Measurements from ENCODE around the gene DOK5. TPM values are rescaled to one million over a fixed set of nuclear protein-coding genes. Genes with fewer than 3 reads are reported as not detected.

Gene DOK5
- 1 to 10 TPM in 1 of 2 donors, under 1 TPM in 1; 0.14 to 1.2 TPM for total RNA-seq

DNA sequence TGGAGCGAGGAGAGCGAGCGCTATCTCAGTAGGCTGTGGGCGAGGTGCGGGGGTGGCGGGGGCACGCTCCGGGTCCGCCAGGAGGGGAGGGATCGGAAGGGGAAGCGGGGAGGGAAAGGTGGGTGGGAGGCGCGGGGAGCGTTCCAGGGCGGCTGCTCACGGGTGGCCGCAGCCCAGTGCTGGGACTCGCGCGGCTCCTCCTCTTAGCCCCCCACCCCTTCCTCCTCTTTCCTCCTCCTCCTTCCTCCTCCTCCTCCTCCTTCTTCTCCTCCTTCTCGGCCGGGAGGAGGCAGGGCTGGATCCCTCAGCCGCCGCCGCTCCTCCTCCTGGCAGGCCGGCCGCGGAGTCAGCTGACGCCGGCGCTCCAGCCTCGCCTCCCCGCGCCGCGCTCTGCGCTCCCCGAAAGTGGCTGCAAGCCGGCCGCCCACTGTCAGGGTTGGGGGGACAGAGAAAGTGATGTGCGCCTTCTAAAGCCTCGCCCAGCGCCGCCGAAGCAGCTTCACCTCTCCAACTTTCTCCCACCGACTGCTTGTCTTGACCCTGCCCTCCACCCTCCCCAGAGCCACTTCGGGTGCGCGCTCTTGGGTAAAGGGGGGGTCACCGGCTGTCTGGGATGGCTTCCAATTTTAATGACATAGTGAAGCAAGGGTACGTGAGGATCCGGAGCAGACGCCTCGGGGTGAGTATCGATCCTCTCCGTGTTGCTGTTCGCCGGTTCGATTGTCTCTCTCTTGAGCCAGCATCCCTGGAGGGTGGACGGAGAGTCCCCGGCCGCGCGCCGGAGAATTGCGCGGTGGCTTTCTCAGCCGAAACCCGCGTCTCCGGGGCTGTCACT lies at the start of gene DOK5:
TSS of gene DOK5 (plus strand) at position 260 of the 835 bp plus-strand sequence. CDS start at position 614, 354 bp downstream.
- TF ChIP-seq POLR2AphosphoS5 (IDR thresholded peaks at IDR 0.05) (no peak), POLR2A (IDR thresholded peaks at IDR 0.05) (no peak)
- TF ChIP-seq, protein P1, sequence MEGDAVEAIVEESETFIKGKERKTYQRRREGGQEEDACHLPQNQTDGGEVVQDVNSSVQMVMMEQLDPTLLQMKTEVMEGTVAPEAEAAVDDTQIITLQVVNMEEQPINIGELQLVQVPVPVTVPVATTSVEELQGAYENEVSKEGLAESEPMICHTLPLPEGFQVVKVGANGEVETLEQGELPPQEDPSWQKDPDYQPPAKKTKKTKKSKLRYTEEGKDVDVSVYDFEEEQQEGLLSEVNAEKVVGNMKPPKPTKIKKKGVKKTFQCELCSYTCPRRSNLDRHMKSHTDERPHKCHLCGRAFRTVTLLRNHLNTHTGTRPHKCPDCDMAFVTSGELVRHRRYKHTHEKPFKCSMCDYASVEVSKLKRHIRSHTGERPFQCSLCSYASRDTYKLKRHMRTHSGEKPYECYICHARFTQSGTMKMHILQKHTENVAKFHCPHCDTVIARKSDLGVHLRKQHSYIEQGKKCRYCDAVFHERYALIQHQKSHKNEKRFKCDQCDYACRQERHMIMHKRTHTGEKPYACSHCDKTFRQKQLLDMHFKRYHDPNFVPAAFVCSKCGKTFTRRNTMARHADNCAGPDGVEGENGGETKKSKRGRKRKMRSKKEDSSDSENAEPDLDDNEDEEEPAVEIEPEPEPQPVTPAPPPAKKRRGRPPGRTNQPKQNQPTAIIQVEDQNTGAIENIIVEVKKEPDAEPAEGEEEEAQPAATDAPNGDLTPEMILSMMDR (IDR thresholded peaks at IDR 0.05), result no peak
- Histone ChIP-seq H3K27me3 (replicated peaks; ENCODE audit: insufficient read depth) (peaks cover 10% of the 10 kb centered on the region), H3K4me3 (peak within 1 kb of the TSS; percentile 20 to 32), H3K27ac (no peak within 1 kb of the TSS), H3K9me3 (no peaks in the 10 kb centered on the region), H3K4me1 (replicated peaks) (no peaks in the 10 kb centered on the region), H3K36me3 (no peaks in the 10 kb centered on the region)
- WGBS, result under 1% methylated on average over 71 of the region's 71 CpGs
- intact Hi-C loops (cut with DNase I), result no loop called here
- DNase-seq (ENCODE audit: low spot score), result no peak

DNA sequence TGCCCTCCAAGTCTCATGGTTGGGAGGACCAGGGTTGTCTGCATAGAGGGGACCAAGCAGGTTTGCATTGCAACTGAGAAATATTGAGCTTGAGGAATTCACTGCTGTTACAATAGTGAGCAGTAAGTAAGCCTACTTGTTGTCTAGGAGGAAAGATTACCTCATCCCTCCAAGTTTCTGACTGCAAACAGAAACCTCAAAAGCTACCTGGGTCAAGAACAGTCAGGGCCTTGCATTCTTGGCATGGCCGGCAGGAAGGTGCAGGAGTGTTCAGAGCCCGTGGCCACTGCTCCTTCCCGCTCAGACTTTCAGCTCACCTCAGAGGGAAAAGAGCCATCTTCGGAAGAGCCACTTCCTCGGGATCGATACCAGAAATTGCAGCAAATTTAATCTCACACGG lies 46.0 kb upstream of the DOK5 start:
- H3K9me3 ChIP-seq, result no peaks in the 10 kb centered on the region
- H3K27ac ChIP-seq, result no peak overlapping the region
- no peak overlapping the region for H3K4me3 ChIP-seq
- no peaks in the 10 kb centered on the region for H3K4me1 ChIP-seq (replicated peaks)
- H3K27me3 ChIP-seq (replicated peaks; ENCODE audit: insufficient read depth), result no peaks in the 10 kb centered on the region
- DNase-seq (ENCODE audit: low spot score), result no peak
- intact Hi-C loops (cut with DNase I), result no loop called here
- WGBS, result 82% methylated on average over 7 of the region's 7 CpGs
- TF ChIP-seq, protein P1 (IDR thresholded peaks at IDR 0.05), result no peak
- no peak for TF ChIP-seq POLR2A (IDR thresholded peaks at IDR 0.05)
- no peak for TF ChIP-seq POLR2AphosphoS5 (IDR thresholded peaks at IDR 0.05)
- no peaks in the 10 kb centered on the region for H3K36me3 ChIP-seq

DNA sequence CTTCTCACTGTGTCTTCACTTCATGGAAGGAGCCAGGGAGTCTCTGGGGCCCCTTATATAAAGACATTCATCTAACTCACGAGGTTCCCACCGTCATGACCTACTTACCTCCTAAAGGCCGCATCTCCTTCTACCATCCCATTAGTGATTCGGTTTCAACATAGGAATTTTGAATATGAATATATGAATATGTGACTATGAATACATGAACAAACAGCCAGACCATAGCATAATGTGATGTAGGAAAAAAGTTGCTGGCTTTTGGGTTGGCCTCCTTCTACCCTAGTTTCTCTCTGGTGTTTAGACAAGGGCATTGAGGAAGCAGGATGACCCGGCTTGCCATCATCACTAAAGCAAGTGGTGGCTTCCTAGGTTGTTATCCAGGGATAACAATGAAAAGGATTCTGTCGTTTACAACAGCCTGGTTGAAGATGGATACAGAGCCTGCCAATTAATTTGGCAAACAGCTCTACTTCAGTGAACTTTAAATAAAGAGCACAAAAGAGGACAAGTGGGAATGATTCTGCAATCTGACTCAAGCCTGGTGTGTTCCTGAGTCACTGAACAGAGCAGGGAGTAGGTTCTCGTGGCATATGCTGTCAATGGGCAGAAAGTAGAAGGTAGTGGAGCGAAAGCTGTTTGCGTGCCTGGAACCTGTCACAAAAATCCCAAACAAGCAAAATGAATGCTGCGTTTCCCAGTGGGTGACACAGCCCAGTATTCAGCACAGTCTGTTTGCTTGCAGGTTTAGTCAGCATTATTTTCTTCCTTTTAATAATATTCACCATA lies 44.0 kb upstream of the DOK5 start:
- TF ChIP-seq, protein P1 (IDR thresholded peaks at IDR 0.05), result no peak
- no peak for TF ChIP-seq POLR2A (IDR thresholded peaks at IDR 0.05)
- no peak for TF ChIP-seq POLR2AphosphoS5 (IDR thresholded peaks at IDR 0.05)
- Histone ChIP-seq H3K36me3 (no peaks in the 10 kb centered on the region), H3K9me3 (no peaks in the 10 kb centered on the region), H3K4me3 (no peak overlapping the region), H3K27me3 (replicated peaks; ENCODE audit: insufficient read depth) (no peaks in the 10 kb centered on the region), H3K4me1 (replicated peaks) (no peaks in the 10 kb centered on the region), H3K27ac (no peak overlapping the region)
- 66% methylated on average over 10 of the region's 10 CpGs for WGBS
- no peak for DNase-seq (ENCODE audit: low spot score)
- intact Hi-C loops (cut with DNase I), result no loop called here

DNA sequence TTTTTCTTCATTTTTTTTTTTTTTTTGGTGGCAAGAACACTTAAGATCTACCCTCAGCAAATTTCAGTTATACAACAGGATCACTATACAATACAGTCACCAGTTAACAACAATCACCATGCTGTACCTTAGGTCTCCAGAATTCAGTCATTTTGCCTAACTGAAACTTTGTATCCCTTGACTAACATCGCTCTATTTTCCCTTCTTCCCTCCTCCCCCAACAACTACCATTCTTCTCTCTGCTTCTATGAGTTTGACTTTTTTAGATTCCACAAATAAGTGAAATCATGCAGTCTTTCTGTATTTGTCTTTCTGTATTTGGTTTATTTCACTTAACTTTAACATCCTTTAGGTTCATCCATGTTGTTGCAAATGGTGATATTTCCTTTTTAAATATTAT lies 42.4 kb upstream of the DOK5 start:
- H3K4me1 ChIP-seq (replicated peaks), result no peaks in the 10 kb centered on the region

More for the DNA sequence above, 42.4 kb upstream of the DOK5 start:
- no peak for DNase-seq (ENCODE audit: low spot score)
- Histone ChIP-seq H3K27ac (no peak overlapping the region), H3K36me3 (no peaks in the 10 kb centered on the region), H3K27me3 (replicated peaks; ENCODE audit: insufficient read depth) (no peaks in the 10 kb centered on the region), H3K4me3 (no peak overlapping the region), H3K9me3 (no peaks in the 10 kb centered on the region)
- WGBS, result 100% methylated on average over 1 of the region's 1 CpG
- TF ChIP-seq POLR2A (IDR thresholded peaks at IDR 0.05) (no peak), POLR2AphosphoS5 (IDR thresholded peaks at IDR 0.05) (no peak)
- TF ChIP-seq, protein P1 (IDR thresholded peaks at IDR 0.05), result no peak
- intact Hi-C loops (cut with DNase I), result no loop called here

All from prostate gland (tissue), 2 donors.